ENCODE data around the gene LY6G5B.
A peak's percentile ranks its signal among the peaks of the same experiment; 100 is the strongest.

LY6G5B gene

DNA sequence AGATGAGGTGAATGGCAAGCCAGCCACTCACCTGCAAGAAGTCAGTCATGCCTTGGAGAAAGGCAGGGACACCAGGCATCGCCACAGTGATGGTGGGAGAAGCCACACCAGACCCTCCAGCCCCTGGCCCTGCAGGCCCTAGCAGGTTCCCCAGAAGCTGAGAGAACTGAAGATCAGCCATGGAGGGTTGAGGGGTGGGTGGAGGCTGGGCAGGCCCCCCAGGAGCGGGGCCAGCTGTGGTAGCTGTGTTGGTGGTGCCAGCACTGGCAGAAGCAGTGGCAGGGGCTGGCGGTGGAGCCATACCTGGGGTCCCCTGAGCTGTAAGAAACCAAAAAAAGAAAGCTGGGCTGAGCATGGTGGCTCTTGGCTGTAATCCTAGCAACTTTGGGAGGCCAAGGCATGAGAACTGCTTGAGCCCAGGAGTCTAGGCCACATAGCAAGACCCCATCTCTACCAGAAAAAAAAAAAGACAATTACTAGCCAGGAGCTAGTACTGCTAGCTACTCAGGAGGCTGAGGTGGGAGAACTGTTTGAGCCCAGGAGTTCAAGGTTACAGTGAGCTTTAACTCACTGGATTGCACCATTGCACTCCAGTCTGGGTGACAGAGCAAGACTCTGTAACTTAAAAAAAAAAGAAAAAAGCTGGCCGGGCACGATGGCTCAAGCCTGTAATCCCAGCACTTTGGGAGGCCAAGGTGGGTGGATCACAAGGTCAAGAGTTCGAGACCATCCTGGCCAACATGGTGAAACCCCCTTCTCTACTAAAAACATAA, 26.8 kb upstream of the LY6G5B start:
- no peak for DNase-seq

- no peak for DNase-seq
Observed at GRCh38 chr6:31643818-31644454, 25.8 kb upstream of the LY6G5B start.

GRCh38 chr6:31645325-31645724, 24.5 kb upstream of the LY6G5B start:
- no peak for DNase-seq

DNA sequence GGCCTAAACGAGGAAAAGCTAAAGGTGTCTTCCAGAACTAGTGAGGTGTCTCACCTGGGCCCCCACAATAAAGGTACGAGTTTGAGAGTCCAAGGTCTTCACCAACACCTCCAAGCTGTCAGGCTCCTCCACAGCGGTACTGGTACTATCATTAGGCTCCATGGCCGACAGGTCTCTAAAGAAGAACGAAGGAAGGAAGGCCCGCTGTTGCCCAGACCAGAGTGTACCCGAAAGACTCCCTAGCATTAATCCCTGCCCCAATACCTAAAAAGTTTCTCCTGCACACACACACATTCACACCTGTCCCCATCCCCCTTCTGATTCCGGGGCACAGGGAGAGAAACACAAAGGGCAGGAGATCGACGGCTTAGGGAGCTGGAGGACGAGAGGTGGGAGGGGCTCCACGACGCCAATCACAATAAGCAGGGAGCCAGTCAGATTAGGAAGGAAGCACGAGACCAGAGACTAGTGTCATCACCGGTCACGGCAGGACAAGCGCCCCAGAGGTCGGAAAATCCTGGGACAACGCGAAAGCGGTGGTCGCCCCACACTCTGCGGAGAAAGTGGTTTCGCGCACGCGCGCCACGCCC, 18.1 kb upstream of the LY6G5B start:
- peak in 1 of 2 experiments; percentile 79 for DNase-seq

- peak; percentile 94 to 97 for DNase-seq
Observed at GRCh38 chr6:31652925-31653724, 16.7 kb upstream of the LY6G5B start.

DNA sequence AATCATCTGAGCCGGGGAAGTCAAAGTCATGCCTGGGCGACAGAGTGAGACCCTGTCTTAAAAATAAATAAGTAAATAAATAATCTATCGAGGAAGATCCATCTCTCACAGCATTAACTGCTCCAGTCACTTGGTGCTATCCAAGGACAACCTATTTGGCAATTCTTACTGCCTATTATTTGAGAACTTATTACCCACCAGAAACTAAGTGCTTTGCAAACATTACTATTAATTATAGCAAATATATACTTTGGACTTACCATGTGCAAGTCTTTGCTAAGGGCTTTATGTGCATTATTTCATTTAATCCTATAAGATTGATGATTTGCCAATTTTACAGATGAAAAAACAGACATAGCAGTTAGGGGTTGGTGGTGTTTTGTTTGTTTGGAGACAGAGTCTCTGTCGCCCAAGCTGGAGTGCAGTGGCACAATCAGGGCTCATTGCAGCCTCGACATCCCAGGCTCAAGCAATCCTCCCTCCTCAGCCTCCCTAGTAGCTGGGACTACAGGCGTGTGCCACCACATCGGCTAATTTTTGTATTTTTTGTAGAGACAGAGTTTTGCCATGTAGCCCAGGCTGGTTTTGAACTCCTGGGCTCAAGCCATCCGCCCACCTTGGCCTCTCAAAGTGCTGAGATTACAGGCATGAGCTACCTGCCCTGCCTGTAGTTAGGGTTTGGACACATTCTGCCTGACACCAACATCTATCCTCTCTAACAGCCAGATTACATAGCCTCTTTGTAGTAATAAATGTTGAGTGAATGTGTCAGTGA, 15.0 kb upstream of the LY6G5B start:
- DNase-seq = no peak

GRCh38 chr6:31655349-31656237, 14.2 kb upstream of the LY6G5B start, which contains the start of gene APOM:
TSS of gene APOM (plus strand) at chr6:31655894. CDS start at chr6:31655967, 73 bp downstream.
- no peak for DNase-seq

DNA sequence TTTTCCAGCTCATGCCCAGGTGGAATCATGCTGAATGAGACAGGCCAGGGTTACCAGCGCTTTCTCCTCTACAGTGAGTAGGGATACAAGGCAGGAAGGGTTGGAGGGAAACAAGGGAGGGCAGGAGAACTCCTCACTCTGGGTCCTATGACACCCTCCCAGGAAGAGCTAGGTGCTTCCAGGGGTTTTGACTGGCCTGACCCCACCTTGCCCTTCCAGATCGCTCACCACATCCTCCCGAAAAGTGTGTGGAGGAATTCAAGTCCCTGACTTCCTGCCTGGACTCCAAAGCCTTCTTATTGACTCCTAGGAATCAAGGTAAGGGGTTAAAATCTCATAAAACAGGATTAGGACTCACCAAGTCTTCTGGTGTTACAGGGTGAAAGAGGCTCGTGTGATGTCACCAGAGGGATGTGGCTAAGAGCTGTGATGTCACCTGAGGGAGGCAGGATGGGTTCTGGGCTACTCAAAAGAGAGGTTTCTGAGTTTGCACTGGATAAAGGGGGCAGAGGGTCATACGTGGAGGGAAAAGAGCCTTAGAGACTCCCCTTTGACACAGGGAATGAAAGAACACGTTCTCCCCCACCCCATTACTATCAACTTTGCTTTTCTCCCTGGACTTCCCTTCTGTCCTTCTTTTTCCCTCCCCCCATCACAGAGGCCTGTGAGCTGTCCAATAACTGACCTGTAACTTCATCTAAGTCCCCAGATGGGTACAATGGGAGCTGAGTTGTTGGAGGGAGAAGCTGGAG, 12.2 kb upstream of the LY6G5B start:
- DNase-seq = no peak

- DNase-seq = no peak
Observed at GRCh38 chr6:31658158-31658688, 11.6 kb upstream of the LY6G5B start.

GRCh38 chr6:31658983-31659648, 10.7 kb upstream of the LY6G5B start:
- DNase-seq = no peak

- DNase-seq = peak in 1 of 2 experiments; percentile 27
Observed at GRCh38 chr6:31659649-31660380, 10.0 kb upstream of the LY6G5B start.

DNA sequence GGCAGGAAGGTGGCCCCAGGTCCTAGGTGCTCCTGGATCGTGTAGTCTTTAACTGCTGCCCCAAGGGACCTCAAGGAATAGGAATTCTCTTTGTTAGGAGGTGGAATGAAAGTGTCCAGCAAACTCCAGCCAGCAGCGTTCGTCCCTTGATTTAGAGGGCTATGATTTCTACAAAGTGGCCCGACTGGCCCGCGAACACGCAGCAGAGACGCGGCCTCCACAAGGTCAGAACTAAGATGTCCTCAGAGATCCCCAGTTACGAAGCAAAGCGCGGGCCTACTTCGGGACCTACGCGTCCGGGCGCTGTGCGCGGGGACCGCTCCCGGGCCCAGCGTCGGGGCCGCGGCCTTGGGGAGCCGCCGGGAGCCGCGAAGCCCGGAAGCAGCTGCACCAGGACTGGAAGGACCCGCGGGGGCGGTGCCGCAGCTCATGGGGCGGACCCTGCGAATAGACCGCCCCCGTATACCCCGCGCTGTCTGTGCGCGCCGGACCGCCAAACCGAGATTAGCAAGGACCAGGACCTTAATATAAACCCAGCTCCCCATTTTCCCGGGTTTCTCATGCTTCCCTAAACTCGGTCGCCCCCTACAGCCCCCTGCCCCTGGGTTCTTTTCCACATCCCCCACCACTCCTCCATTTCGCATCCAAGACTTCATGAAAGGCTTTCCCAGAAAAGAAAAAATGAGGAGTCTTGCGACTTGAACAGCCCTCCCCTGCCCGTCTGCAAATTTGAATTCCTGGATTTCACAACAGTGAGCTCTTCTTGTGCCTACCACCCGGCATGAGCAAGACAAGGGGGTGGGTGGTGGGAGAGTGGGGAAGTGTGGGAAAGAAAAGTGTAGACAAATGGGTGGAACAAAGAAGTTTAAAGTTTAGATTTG, 9.2 kb upstream of the LY6G5B start, which contains the start of gene C6orf47:
Gene C6orf47, minus strand, starts transcription at position 398 of the 881 bp plus-strand sequence. CDS start 831 bp downstream, outside the sequence.
- peak; percentile 63 to 94 for DNase-seq

DNA sequence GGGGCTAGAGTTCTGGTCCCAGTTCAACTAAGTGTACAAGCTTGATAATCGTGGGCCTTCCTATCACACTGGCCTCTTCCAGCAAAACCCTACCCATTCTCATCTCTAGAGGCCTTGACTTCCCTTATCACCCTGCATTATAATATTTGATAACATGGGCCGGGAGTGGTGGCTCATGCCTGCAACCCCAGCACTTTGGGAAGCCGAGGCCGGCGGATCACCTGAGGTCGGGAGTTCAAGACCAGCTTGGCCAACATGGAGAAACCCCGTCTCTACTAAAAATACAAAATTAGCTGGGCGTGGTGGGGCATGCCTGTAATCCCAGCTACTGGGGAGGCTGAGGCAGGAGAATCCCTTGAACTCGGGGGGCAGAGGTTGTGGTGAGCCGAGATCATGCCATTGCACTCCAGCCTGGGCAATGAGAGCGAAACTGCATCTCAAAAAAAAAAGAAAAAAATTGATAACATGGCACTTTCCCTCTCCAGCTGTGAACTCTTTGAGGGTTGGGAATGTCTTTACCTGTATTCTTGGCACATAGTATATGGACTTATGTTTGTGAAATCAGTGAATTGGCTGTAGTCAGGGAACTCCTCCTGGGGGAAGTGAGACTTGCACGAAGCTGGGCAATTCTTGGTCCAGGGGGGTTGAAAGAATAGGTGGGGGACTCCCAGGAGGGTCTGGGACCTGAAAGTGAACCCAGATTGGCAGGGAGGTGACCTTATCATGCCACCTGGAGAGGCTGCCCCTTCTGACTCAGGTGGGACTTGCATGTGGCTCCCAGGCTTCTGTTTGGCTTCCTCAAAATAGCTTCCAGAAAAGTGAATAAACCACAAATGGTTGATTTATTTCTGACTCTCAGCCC, 8.3 kb upstream of the LY6G5B start:
- DNase-seq = no peak

DNA sequence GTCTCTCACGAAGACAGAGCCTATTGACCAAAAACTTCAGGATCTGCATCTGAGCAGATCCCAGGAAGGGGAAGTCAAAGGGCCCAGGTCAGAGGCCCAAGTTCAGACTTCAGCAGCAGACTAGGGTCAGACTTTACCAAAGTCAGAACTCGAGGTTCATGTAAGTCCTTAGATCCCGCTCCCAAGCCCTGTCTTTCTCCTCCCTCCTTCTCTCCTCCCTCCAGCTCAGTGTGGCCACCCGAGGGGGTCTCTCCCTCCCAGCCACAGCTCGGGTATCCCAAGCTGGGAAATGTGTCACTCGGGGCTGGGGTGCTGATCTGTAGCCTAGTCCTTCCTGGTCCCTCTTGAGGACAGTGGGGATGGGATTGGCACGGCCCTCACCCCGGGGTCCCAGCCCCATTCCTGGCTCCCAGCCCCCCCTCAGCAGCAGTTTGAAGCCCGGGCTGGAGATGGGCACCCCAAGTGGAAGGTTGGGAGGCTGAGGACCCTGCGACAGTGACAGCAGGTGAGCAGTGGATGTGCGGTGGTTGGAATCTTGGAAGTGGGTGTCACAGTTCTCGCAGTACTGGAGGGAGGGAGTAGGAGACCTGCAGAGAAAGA, 7.6 kb upstream of the LY6G5B start:
- DNase-seq = no peak

- no peak for DNase-seq
Observed at GRCh38 chr6:31663126-31663960, 6.4 kb upstream of the LY6G5B start.
